Vagina (tissue), 2 donors: ENCODE results near the gene CMTR1.

Source experiments
- POLR2A ChIP-seq, 2 donors: fragments of 450-650 bp; IDR thresholded peaks; one replicate each; pipeline ENCODE4 v1.6.1; 2017; ENCODE audit warnings: antibody characterized with exemption in 2 of 2, mild to moderate bottlenecking in 2 of 2, moderate library complexity in 2 of 2
- POLR2AphosphoS5 ChIP-seq, 2 donors: sonication (generic); formaldehyde crosslinking; IDR thresholded peaks; one replicate each; pipeline ENCODE4 v1.9.0; 2017; ENCODE audit warnings: antibody characterized with exemption in 2 of 2, mild to moderate bottlenecking in 2 of 2, low read depth in 1 of 2; ENCODE audit not compliant: insufficient read depth in 1 of 2
- TF ChIP-seq, protein P1 (sequence below), 3 experiments: fragments of 450-650 bp in 2 of 3; fragments of 200-600 bp in 1 of 3; sonication (generic) in 1 of 3; IDR thresholded peaks; one replicate each; pipeline ENCODE4 v1.5.1; 2017 to 2019; ENCODE audit warnings: antibody characterized with exemption in 3 of 3, mild to moderate bottlenecking in 2 of 3, moderate library complexity in 2 of 3

DNA sequence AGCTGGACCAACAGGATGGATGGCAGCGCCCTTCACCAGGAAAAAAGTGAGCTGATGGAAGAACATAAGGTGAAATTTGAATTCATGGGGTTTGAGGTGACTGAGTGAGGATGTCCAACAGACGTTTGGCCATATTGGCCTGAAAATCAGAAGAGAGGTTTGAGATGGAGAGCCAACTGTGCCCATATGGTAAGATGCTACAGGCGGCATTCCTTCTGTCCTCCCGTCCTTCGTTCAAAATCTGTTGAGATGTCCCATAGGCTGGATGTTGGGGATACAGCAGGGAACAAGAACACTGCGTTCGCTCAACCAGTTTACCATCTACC, 468 bp upstream of the CMTR1 start:
- TF ChIP-seq, protein P1, sequence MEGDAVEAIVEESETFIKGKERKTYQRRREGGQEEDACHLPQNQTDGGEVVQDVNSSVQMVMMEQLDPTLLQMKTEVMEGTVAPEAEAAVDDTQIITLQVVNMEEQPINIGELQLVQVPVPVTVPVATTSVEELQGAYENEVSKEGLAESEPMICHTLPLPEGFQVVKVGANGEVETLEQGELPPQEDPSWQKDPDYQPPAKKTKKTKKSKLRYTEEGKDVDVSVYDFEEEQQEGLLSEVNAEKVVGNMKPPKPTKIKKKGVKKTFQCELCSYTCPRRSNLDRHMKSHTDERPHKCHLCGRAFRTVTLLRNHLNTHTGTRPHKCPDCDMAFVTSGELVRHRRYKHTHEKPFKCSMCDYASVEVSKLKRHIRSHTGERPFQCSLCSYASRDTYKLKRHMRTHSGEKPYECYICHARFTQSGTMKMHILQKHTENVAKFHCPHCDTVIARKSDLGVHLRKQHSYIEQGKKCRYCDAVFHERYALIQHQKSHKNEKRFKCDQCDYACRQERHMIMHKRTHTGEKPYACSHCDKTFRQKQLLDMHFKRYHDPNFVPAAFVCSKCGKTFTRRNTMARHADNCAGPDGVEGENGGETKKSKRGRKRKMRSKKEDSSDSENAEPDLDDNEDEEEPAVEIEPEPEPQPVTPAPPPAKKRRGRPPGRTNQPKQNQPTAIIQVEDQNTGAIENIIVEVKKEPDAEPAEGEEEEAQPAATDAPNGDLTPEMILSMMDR (IDR thresholded peaks at IDR 0.05), result no peak
- TF ChIP-seq POLR2AphosphoS5 (IDR thresholded peaks at IDR 0.05; ENCODE audit: insufficient read depth in 1 of 2, low read depth in 1 of 2), result no peak
- TF ChIP-seq POLR2A (IDR thresholded peaks at IDR 0.05), result no peak
